HEK293T (cell line): ENCODE measurements around the gene TCP11L2.

Source experiments
- FOXK2 ChIP-seq: fragments of 450-650 bp; IDR thresholded peaks from 2 replicates; pipeline ENCODE4 v1.6.1; 2016; ENCODE audit warnings: mild to moderate bottlenecking
- SP1 ChIP-seq: fragments of 450-650 bp; IDR thresholded peaks from 2 replicates; pipeline ENCODE4 v1.6.1; 2017

GRCh38 chr12:106331599-106331998 lies 29.1 kb downstream of the TCP11L2 start:
- TF ChIP-seq SP1 (no peak), FOXK2 (no peak)
